Gastrocnemius medialis (tissue), 4 donors: Measurements from ENCODE around the gene CDC34.

ENCODE experiments used
- CTCF ChIP-seq, 5 experiments: fragments of 450-650 bp in 3 of 5; fragments of 200-600 bp in 2 of 5; sonication (generic) in 2 of 5; IDR thresholded peaks in 4 of 5; conservative IDR thresholded peaks in 1 of 5; 1 replicate in 4 of 5; 2 replicates in 1 of 5; pipeline ENCODE4 v1.5.1; 2016 to 2019; ENCODE audit warnings: antibody characterized with exemption in 5 of 5, mild to moderate bottlenecking in 3 of 5, moderate library complexity in 3 of 5
- POLR2A ChIP-seq, 2 donors: fragments of 450-650 bp; IDR thresholded peaks; one replicate each; pipeline ENCODE4 v1.6.1; 2017; ENCODE audit warnings: antibody characterized with exemption in 2 of 2, mild to moderate bottlenecking in 2 of 2, moderate library complexity in 2 of 2

GRCh38 chr19:533364-534058, 2.0 kb downstream of the CDC34 start:
- TF ChIP-seq POLR2A (IDR thresholded peaks at IDR 0.05) (no peak), CTCF (IDR thresholded peaks at IDR 0.05 in 4 of 5, conservative IDR thresholded peaks at IDR 0.05 in 1 of 5) (no peak)
